HG03103 (cell line): ENCODE measurements around the gene NTRK2.

ENCODE experiments used
- ATAC-seq: cut with Tn5 transposase; IDR thresholded peaks from one replicate; pipeline ENCODE4 v1.9.1; 2021; ENCODE audit warnings: low read depth; ENCODE audit not compliant: unreplicated experiment

The NTRK2 gene

GRCh38 chr9:84811751-84812074 is 142.2 kb downstream of the NTRK2 start:
- ATAC-seq: no peak

DNA sequence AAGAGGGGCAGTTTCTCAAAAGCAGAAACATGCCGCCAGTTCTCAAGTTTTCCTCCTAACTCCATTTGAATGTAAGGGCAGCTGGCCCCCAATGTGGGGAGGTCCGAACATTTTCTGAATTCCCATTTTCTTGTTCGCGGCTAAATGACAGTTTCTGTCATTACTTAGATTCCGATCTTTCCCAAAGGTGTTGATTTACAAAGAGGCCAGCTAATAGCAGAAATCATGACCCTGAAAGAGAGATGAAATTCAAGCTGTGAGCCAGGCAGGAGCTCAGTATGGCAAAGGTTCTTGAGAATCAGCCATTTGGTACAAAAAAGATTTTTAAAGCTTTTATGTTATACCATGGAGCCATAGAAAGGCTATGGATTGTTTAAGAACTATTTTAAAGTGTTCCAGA is 142.8 kb downstream of the NTRK2 start:
- no peak for ATAC-seq

GRCh38 chr9:84812847-84813246 is 143.3 kb downstream of the NTRK2 start:
- no peak for ATAC-seq

GRCh38 chr9:84815554-84815953 is 146.0 kb downstream of the NTRK2 start:
- ATAC-seq: no peak

DNA sequence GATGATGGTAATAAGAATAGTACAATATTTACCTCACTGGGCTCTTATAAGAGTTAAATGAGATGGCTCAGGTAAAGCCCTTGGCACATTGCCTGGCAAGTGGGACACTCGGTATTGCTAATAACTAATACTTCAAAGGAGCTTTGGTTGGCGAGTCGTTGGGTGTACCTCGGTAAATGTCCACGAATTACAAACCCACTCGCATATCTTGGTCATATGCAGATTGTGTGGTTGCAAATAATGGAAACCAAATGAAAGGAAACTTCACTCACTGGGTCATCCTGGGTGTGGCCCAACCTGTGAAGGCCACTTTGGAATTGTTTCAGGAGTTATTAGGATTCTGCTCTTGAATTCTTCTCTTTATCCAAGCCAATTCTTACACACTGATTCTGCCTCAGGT is 147.5 kb downstream of the NTRK2 start:
- no peak for ATAC-seq

GRCh38 chr9:84818791-84819190 is 149.3 kb downstream of the NTRK2 start:
- no peak for ATAC-seq

GRCh38 chr9:84819491-84819991 is 150.0 kb downstream of the NTRK2 start:
- ATAC-seq: no peak

GRCh38 chr9:84821431-84821830 is 151.9 kb downstream of the NTRK2 start:
- no peak for ATAC-seq

- no peak for ATAC-seq
These were observed 153.2 kb downstream of the NTRK2 start for GRCh38 chr9:84822589-84823233.

- ATAC-seq: peak; percentile 66
These were observed 154.1 kb downstream of the NTRK2 start for GRCh38 chr9:84823421-84824271.

DNA sequence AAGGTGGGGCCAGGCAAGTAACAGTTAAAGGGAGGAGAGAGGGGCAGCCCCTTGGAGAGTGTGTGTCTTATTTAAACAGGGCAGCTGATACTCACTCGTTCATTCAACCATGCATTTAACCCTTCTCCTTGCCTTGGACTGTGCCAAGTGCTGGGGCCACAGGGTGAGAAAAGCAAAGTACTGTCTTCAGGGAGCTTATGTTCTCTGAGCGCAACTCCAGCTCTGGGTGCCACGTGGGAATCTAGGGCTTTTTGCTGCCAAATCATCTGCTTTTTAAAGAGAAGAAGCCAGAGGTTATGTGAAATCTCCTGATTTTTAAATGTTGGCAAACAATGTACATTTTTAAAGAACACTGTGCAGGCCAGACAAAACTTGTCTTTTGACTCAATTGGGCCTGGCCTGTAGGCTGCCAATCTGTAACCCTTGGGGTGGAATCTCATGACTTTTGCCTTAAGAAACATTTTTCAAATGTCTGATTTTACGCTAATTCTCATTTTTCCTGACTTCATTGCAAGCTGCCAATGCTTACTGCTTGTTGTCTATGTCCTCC is 157.8 kb downstream of the NTRK2 start:
- no peak for ATAC-seq

DNA sequence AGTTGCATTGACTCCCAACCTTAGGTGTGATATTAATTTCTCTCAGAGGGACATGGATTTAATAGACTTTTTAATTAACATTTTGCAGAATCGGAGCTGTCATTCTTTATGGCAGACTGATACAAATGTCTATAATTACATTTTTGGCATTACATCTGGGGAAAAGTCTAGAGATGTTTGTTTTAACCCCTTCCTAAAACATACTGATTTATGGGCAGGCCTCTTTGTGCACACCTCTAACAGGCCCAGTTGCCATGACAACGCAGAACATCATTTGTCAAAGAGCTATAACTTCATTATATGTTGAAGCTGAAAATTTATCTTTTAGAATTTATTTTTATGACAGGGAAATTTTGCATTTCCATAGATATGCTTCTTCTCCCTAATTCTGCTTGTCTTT is 158.5 kb downstream of the NTRK2 start:
- ATAC-seq: no peak

- ATAC-seq: no peak
These were observed 159.9 kb downstream of the NTRK2 start for GRCh38 chr9:84829471-84829870.

- ATAC-seq: no peak
These were observed 160.6 kb downstream of the NTRK2 start for GRCh38 chr9:84829997-84830696.

- ATAC-seq: no peak
These were observed 161.8 kb downstream of the NTRK2 start for GRCh38 chr9:84831377-84831776.

- no peak for ATAC-seq
These were observed 162.9 kb downstream of the NTRK2 start for GRCh38 chr9:84832453-84832852.

GRCh38 chr9:84834426-84834825 is 164.9 kb downstream of the NTRK2 start:
- ATAC-seq: no peak

DNA sequence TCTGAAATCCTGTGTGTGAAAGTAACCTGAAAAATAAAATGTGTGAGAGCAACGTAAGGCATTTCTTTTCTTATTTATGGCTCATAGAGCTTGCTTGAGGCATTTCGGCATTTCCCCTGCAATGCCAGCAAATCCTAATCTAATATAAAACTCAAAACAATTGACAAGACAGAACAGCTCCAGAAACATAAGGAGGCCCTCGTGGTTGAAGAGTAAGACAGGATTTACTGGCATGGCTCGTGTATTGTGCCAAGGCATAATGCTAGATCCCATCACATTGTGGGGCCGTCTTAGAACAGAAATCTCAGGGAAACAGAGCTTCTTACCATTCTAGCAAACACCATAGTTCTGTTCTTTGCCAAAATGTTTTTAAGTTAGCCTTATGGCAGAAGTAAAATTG is 166.2 kb downstream of the NTRK2 start:
- no peak for ATAC-seq

DNA sequence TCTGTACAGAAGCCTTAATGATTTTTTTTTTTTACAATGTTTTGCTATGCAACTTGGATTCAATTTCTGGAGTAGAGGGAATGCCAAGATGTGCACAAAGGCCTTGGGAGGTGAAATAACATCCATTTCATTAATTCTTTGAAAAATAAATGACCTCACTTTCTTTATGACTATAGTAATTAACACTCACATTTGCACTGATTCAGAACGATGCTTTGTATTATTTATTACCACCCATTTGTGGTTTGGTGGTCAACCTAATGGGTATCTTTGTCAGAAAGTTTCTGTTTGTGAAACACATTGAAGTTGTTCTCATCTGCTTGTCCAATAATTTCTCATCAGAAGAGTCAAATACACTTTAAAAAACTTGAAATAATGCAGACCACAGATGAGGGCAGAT is 169.3 kb downstream of the NTRK2 start:
- ATAC-seq: no peak

- no peak for ATAC-seq
These were observed 170.0 kb downstream of the NTRK2 start for GRCh38 chr9:84839541-84839940.

- no peak for ATAC-seq
These were observed 172.4 kb downstream of the NTRK2 start for GRCh38 chr9:84841931-84842330.
